Endothelial cell of umbilical vein (primary cell): Measurements from ENCODE around the gene SQSTM1. TPM values are rescaled to one million over a fixed set of nuclear protein-coding genes. Genes with fewer than 3 reads are reported as not detected.

ENCODE experiments used
- BruUV-seq: library from RNA; stranded (reverse); fragments of 400-500 nt; replicated peaks from 2 replicates; lab custom pipeline; 2021; lab: Mats Ljungman, UMichigan
- CTCF ChIA-PET: fragments of 300-600, 350-600 bp; sonication (Branson Sonifier 250); formaldehyde crosslinking; loops from one replicate; lab custom pipeline; 2021; ENCODE audit warnings: antibody characterized with exemption, inconsistent platforms; lab: Charles Lee
- POLR2A ChIA-PET: fragments of 300-600, 350-600 bp; sonication (Branson Sonifier 250); formaldehyde crosslinking; loops from one replicate; lab custom pipeline; 2021; ENCODE audit warnings: antibody characterized with exemption, inconsistent platforms; lab: Charles Lee
- DNase-seq: peaks from one replicate; pipeline ENCODE4 v3.0.0-alpha.2; 2011; ENCODE audit warnings: low read depth, low spot score
- FAIRE-seq: peaks from 2 replicates; lab custom pipeline; 2011; peaks lifted over from hg19 to GRCh38; lab: Jason Lieb, UNC
- H2AFZ ChIP-seq: 2 replicates; pipeline ENCODE4 v1.6.0; 2012; ENCODE audit warnings: low read depth, low read length, control low read depth, inconsistent platforms
- H3K27ac ChIP-seq: 2 replicates; pipeline ENCODE4 v1.5.1; 2011; ENCODE audit warnings: low read depth, mild to moderate bottlenecking, control low read depth, low read length, moderate library complexity; ENCODE audit not compliant: insufficient read depth
- H3K27me3 ChIP-seq, 2 experiments: 2 replicates each; pipeline versions ENCODE4 v1.6.0 to v1.6.1; 2011; ENCODE audit warnings: low read length in 2 of 2, mixed read lengths in 1 of 2; ENCODE audit not compliant: control insufficient read depth in 2 of 2, insufficient read depth in 2 of 2
- H3K36me3 ChIP-seq, 2 experiments: 2 replicates in 1 of 2; 3 replicates in 1 of 2; pipeline ENCODE4 v1.5.1; 2011; ENCODE audit warnings: low read length in 2 of 2, mild to moderate bottlenecking in 1 of 2, moderate library complexity in 1 of 2; ENCODE audit not compliant: control insufficient read depth in 2 of 2, insufficient read depth in 2 of 2; ENCODE audit errors: extremely low read depth in 1 of 2
- H3K4me1 ChIP-seq: 3 replicates; pipeline ENCODE4 v1.5.1; 2011; ENCODE audit warnings: mild to moderate bottlenecking, low read length; ENCODE audit not compliant: control insufficient read depth, insufficient read depth; ENCODE audit errors: extremely low read depth
- H3K4me2 ChIP-seq: 2 replicates; pipeline ENCODE4 v1.6.1; 2011; ENCODE audit warnings: low read length, control low read depth, mixed read lengths; ENCODE audit not compliant: insufficient read depth
- H3K4me3 ChIP-seq, 3 experiments: fragments of 200-600 bp in 1 of 3; sonication (generic), shearing (Covaris generic) in 1 of 3; replicated peaks in 1 of 3; 2 replicates each; pipeline ENCODE4 v1.5.1; 2011 to 2016; ENCODE audit warnings: control low read depth in 3 of 3, low read length in 3 of 3, mild to moderate bottlenecking in 2 of 3, inconsistent platforms in 1 of 3, low read depth in 1 of 3, moderate library complexity in 1 of 3; ENCODE audit not compliant: insufficient read depth in 1 of 3
- H3K79me2 ChIP-seq: 2 replicates; pipeline ENCODE4 v1.6.0; 2012; ENCODE audit warnings: low read length, inconsistent platforms; ENCODE audit not compliant: control insufficient read depth, insufficient read depth
- H3K9ac ChIP-seq: replicated peaks from 2 replicates; pipeline ENCODE3; 2011; ENCODE audit warnings: low read length, control low read depth; ENCODE audit not compliant: insufficient read depth; ENCODE audit errors: extremely low read depth
- H3K9me1 ChIP-seq: replicated peaks from 3 replicates; pipeline ENCODE4 v1.6.0; 2011; ENCODE audit warnings: mild to moderate bottlenecking, low read length; ENCODE audit not compliant: control insufficient read depth, insufficient read depth; ENCODE audit errors: extremely low read depth
- H3K9me3 ChIP-seq: replicated peaks from 2 replicates; pipeline ENCODE4 v1.5.1; 2012; ENCODE audit warnings: low read length, inconsistent platforms; ENCODE audit not compliant: control insufficient read depth, insufficient read depth
- H4K20me1 ChIP-seq: replicated peaks from 2 replicates; pipeline ENCODE3; 2011; ENCODE audit warnings: mild to moderate bottlenecking, low read length; ENCODE audit not compliant: control insufficient read depth, insufficient read depth; ENCODE audit errors: extremely low read depth
- EZH2 ChIP-seq: IDR thresholded peaks from 2 replicates; pipeline ENCODE4 v1.6.1; 2012; ENCODE audit warnings: borderline replicate concordance, low read depth, mild to moderate bottlenecking, moderate library complexity, low read length, inconsistent platforms; ENCODE audit not compliant: severe bottlenecking
- FOS ChIP-seq: IDR thresholded peaks from 2 replicates; pipeline ENCODE4 v1.6.1; 2011; ENCODE audit warnings: mild to moderate bottlenecking, low read length, moderate library complexity, borderline replicate concordance; ENCODE audit not compliant: insufficient read depth
- GATA2 ChIP-seq: IDR thresholded peaks from 2 replicates; pipeline ENCODE4 v1.7.0; 2011; ENCODE audit warnings: low read depth, mild to moderate bottlenecking, moderate library complexity, mixed read lengths, low read length; ENCODE audit not compliant: insufficient read length, insufficient read depth
- JUN ChIP-seq: IDR thresholded peaks from 2 replicates; pipeline ENCODE4 v1.6.1; 2011; ENCODE audit warnings: borderline replicate concordance, low read depth; ENCODE audit not compliant: insufficient read length, insufficient read depth
- MYC ChIP-seq: IDR thresholded peaks from one replicate; pipeline ENCODE4 v1.6.1; 2011; ENCODE audit warnings: mild to moderate bottlenecking, low read depth, low read length
- POLR2A ChIP-seq: IDR thresholded peaks from 2 replicates; pipeline ENCODE4 v1.6.1; 2012; ENCODE audit warnings: low read depth, mild to moderate bottlenecking, control low read depth, low read length
- POLR2AphosphoS5 ChIP-seq: IDR thresholded peaks from 2 replicates; pipeline ENCODE4 v1.6.1; 2012; ENCODE audit warnings: low read depth, mild to moderate bottlenecking, control low read depth, low read length, moderate library complexity; ENCODE audit not compliant: insufficient read depth
- dilution Hi-C: fragments of 300-500 bp; cut with MboI; formaldehyde crosslinking; loops from one replicate; pipeline ENCODE4 v1.15.0; 2019; ENCODE audit warnings: low sequenced_read_pairs; ENCODE audit not compliant: extremely low pct_ligation_motif_present
- intact Hi-C: fragments of 100-400 bp; cut with micrococcal nuclease; formaldehyde crosslinking; loops from one replicate; pipeline ENCODE4 v1.10.0; 2022
- polyA plus RNA-seq, 4 experiments: library from polyadenylated mRNA; depleted of rRNA in 3 of 4; stranded (reverse) in 3 of 4; unstranded in 1 of 4; fragments of >200 nt; gene quantifications; 2 replicates each; pipeline versions ENCODE4 v1.2.1 to v1.2.3, GENCODE V29; 2011 to 2012; ENCODE audit warnings: missing spikeins in 1 of 4
- total RNA-seq: library from RNA; stranded (reverse); gene quantifications from 2 replicates; pipeline ENCODE4 v1.2.3, GENCODE V29; 2021
- TF ChIP-seq, protein P1 (sequence below), 2 donors: IDR thresholded peaks; 1 replicate in 1 of 2; 2 replicates in 1 of 2; pipeline ENCODE4 v1.5.1; 2011; ENCODE audit warnings: low read length in 2 of 2, mild to moderate bottlenecking in 2 of 2, moderate library complexity in 2 of 2, control low read depth in 1 of 2, inconsistent platforms in 1 of 2, low read depth in 1 of 2; ENCODE audit not compliant: insufficient read depth in 1 of 2; ENCODE audit errors: extremely low read depth in 1 of 2
- TF ChIP-seq, protein P2 (sequence below): IDR thresholded peaks from 2 replicates; pipeline ENCODE4 v1.6.1; 2011; ENCODE audit not compliant: insufficient read depth, insufficient read length

The SQSTM1 gene
- total and polyA plus RNA-seq, 2 donors (not counting 3 experiments of a cell fraction or from before 2014, with no cell fraction given), result 302 to 346 TPM

DNA sequence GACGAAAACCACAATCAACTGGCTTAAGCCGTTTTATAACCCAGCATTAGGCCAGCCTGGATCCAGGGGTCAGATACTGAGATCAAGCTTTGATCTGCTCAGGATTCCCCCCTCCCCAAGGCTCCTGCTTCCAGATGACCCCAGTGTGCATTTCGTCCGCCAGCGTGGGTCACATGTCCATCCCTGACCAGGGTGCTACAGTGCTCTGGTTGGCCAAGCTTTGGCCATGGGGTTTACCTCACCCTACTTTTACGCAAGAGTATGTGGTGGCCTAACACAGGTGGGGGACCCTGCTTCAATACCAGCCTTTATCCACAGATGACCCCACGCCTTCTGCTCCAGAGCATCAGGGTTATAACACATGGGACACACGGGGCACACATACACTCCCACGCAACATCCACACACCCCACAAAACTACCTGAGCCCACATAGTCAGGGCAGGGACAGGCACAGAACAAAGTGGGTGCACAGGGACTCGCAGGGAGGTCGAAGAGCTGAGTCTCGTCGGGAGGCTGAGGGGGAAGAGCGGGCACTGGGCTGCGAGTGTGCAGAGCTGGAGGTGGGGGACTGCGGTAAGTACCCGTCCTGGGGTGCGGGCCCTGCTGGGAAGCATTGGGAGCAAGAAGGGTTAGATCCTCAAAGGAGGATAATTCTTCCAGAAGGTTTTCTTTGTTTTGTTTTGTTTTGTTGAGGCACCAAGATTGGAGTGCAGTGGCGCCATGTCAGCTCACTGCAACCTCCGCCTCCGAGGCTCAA, 5.0 kb upstream of the SQSTM1 start:
- Histone ChIP-seq H3K27me3 (no peaks in the 10 kb centered on the region), H3K9ac (no peak overlapping the region), H2AFZ (no peak overlapping the region), H3K36me3 (peaks cover 0 to 4% of the 10 kb centered on the region in 2 experiments), H3K27ac (no peak overlapping the region), H3K4me3 (no peak overlapping the region), H3K4me1 (peaks cover 22% of the 10 kb centered on the region), H3K9me1 (no peaks in the 10 kb centered on the region), H3K79me2 (peaks cover 2% of the 10 kb centered on the region), H3K9me3 (no peaks in the 10 kb centered on the region), H3K4me2 (no peak overlapping the region), H4K20me1 (no peaks in the 10 kb centered on the region)
- CTCF ChIA-PET, result interaction anchor here (0.8 kb wide), 1 partner anchor 8 kb away, joined by 3 read pairs; no protein-coding TSS in a partner anchor
- DNase-seq (no peak), FAIRE-seq (no peak)
- dilution Hi-C loops, result no loop called here
- no TSS peak for BruUV-seq
- TF ChIP-seq FOS (no peak), JUN (no peak), GATA2 (no peak), MYC (no peak), POLR2A (no peak), POLR2AphosphoS5 (no peak), EZH2 (no peak)
- TF ChIP-seq, protein P1, sequence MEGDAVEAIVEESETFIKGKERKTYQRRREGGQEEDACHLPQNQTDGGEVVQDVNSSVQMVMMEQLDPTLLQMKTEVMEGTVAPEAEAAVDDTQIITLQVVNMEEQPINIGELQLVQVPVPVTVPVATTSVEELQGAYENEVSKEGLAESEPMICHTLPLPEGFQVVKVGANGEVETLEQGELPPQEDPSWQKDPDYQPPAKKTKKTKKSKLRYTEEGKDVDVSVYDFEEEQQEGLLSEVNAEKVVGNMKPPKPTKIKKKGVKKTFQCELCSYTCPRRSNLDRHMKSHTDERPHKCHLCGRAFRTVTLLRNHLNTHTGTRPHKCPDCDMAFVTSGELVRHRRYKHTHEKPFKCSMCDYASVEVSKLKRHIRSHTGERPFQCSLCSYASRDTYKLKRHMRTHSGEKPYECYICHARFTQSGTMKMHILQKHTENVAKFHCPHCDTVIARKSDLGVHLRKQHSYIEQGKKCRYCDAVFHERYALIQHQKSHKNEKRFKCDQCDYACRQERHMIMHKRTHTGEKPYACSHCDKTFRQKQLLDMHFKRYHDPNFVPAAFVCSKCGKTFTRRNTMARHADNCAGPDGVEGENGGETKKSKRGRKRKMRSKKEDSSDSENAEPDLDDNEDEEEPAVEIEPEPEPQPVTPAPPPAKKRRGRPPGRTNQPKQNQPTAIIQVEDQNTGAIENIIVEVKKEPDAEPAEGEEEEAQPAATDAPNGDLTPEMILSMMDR (IDR thresholded peaks at IDR 0.05; ENCODE audit: extremely low read depth in 1 of 2, insufficient read depth in 1 of 2, low read depth in 1 of 2, low read length in 2 of 2), result no peak
- TF ChIP-seq, protein P2, sequence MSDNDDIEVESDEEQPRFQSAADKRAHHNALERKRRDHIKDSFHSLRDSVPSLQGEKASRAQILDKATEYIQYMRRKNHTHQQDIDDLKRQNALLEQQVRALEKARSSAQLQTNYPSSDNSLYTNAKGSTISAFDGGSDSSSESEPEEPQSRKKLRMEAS, result no peak
- intact Hi-C loops, result loop anchor here (5.0 kb wide), 1 partner anchor 193 kb away; the partner anchor contains the start of gene HNRNPH1
- POLR2A ChIA-PET, result interaction anchor here (0.9 kb wide), 1 partner anchor 9 kb away, joined by 3 read pairs; no protein-coding TSS in a partner anchor
